Panc1 (cell line): ENCODE measurements around the gene ADCK2.

Experiments
- CTCF ChIP-seq: fragments of 450-650 bp; IDR thresholded peaks from 2 replicates; pipeline ENCODE4 v1.5.1; 2017; ENCODE audit warnings: mild to moderate bottlenecking
- POLR2AphosphoS5 ChIP-seq: IDR thresholded peaks from 2 replicates; pipeline ENCODE4 v1.6.1; 2012; ENCODE audit warnings: mild to moderate bottlenecking, low read depth, low read length, moderate library complexity

DNA sequence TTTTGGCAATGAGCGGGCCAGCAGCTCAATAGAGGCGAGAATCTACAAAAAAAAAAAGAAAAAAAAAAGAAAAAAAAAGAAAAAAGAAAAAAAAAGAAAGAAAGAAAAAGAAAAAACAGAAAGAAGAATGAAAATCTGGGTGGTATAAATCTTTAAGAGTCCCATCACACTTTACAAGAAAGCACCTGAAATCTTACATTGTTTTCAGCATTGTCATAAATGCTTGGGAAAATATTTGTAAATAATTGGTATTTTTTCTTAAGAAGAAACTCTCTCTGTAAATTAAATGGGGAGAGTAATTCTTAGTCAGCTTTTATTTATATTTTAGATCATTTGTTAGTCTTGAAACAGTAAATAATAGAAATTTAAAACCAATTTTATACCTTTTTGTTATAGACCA, 62.0 kb downstream of the ADCK2 start:
- TF ChIP-seq POLR2AphosphoS5, result no peak
- TF ChIP-seq CTCF, result no peak
